Activated T-cell treated with anti-CD3 and anti-CD28 coated beads, Interleukin-2, amount 50 U/mL, for 72 hours (primary cell): Measurements from ENCODE around the gene HOXD9. TPM values are rescaled to one million over a fixed set of nuclear protein-coding genes. Genes with fewer than 3 reads are reported as not detected.

Experiments used
- ATAC-seq, 2 donors: fragments of 150-1000 bp; cut with Tn5 transposase; replicated peaks in 1 of 2; 2 replicates each; pipeline ENCODE4 v1.10.0; 2021; ENCODE audit warnings: moderate library complexity in 2 of 2, mild to moderate bottlenecking in 1 of 2
- DNase-seq, 2 donors: peaks; one replicate each; pipeline ENCODE4 v3.0.0; 2021 to 2022; ENCODE audit warnings: mixed read lengths in 1 of 2
- H3K27ac Mint-ChIP-seq: one replicate; pipeline ENCODE4 v1.8.0; 2022; ENCODE audit warnings: mild to moderate bottlenecking, moderate library complexity, mixed read lengths
- H3K27me3 Mint-ChIP-seq: one replicate; pipeline ENCODE4 v1.8.0; 2022; ENCODE audit warnings: low read depth, mixed read lengths
- H3K36me3 Mint-ChIP-seq, 2 donors: one replicate each; pipeline ENCODE4 v1.8.0; 2022; ENCODE audit warnings: mixed read lengths in 2 of 2, mild to moderate bottlenecking in 1 of 2; ENCODE audit not compliant: insufficient read depth in 2 of 2
- H3K4me1 Mint-ChIP-seq: one replicate; pipeline ENCODE4 v1.8.0; 2022; ENCODE audit warnings: low read depth, mixed read lengths
- H3K4me3 Mint-ChIP-seq, 2 donors: one replicate each; pipeline ENCODE4 v1.8.0; 2022; ENCODE audit warnings: mild to moderate bottlenecking in 2 of 2, mixed read lengths in 2 of 2, moderate library complexity in 2 of 2
- H3K9me3 Mint-ChIP-seq, 2 donors: one replicate each; pipeline ENCODE4 v1.8.0; 2022; ENCODE audit warnings: mixed read lengths in 2 of 2
- total RNA-seq, 2 donors: library from RNA; stranded (reverse); gene quantifications; one replicate each; pipeline ENCODE4 v1.2.3, GENCODE V29; 2022

Gene HOXD9
- total RNA-seq, 2 donors from 2014 or later, result not detected

- Mint-ChIP-seq H3K36me3 (peaks cover 0 to 5% of the 10 kb centered on the region in 2 donors), H3K27ac (no peak overlapping the region), H3K4me1 (peaks cover 30% of the 10 kb centered on the region), H3K27me3 (peaks cover 92% of the 10 kb centered on the region), H3K4me3 (no peak overlapping the region), H3K9me3 (no peaks in the 10 kb centered on the region)
- DNase-seq (no peak), ATAC-seq (no peak)
These were observed 47.2 kb downstream of the HOXD9 start for GRCh38 chr2:176169711-176170110.

DNA sequence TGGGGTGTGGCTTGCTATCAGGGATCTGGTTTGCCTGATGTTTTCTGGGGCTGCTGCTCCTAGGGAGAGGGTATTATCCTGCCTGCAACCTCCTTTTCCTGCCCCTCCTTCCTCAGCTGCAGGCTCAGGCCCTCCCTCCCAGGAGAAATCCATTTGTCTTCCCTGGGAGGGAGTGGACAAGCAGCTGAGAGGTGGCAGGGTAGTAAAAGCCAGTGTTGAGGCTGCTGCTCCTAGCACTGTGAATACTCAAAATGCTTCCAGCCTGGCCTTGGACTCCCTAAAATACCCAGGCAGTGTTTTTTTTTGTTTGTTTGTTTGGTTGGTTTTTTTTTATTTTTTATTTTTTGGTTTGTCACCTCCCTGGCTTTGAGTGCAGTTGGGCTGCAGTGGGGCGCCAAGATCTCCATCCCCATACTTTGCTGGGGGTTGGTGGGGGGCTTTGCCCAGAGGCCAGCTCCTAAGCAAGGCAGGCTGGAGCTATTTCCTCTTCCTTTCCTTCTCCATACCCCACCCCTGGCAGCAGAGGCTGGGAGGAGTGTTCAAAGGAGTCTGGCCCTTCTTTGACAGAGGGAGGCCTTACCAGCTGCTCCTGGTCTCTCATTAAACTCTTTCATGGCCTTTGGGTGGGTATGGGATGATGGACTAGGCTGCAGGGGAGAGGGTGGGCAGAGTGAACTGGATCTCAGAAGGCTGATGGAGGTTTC is 48.2 kb downstream of the HOXD9 start:
- Mint-ChIP-seq H3K4me1 (peaks cover 35% of the 10 kb centered on the region), H3K36me3 (peaks cover 0 to 5% of the 10 kb centered on the region in 2 donors), H3K9me3 (no peaks in the 10 kb centered on the region), H3K27me3 (peaks cover 92% of the 10 kb centered on the region), H3K27ac (no peak overlapping the region), H3K4me3 (no peak overlapping the region)
- no peak for ATAC-seq
- DNase-seq, result no peak

GRCh38 chr2:176171351-176172006 is 49.0 kb downstream of the HOXD9 start:
- no peak overlapping the region for H3K27ac Mint-ChIP-seq
- peaks cover 0 to 5% of the 10 kb centered on the region in 2 donors for H3K36me3 Mint-ChIP-seq
- DNase-seq (no peak), ATAC-seq (peak in 1 of 2 donors; percentile 20)
- peaks cover 35% of the 10 kb centered on the region for H3K4me1 Mint-ChIP-seq
- H3K4me3 Mint-ChIP-seq, result peak overlapping the region in 1 of 2 donors; percentile 8
- no peaks in the 10 kb centered on the region for H3K9me3 Mint-ChIP-seq
- H3K27me3 Mint-ChIP-seq, result peaks cover 92% of the 10 kb centered on the region

GRCh38 chr2:176172007-176172894 is 49.7 kb downstream of the HOXD9 start:
- DNase-seq (no peak), ATAC-seq (no peak)
- peak overlapping the region; percentile 30 for H3K27ac Mint-ChIP-seq
- H3K9me3 Mint-ChIP-seq, result no peaks in the 10 kb centered on the region
- H3K4me1 Mint-ChIP-seq, result peaks cover 35% of the 10 kb centered on the region
- peaks cover 92% of the 10 kb centered on the region for H3K27me3 Mint-ChIP-seq
- H3K4me3 Mint-ChIP-seq, result peak overlapping the region in 1 of 2 donors; percentile 60
- peaks cover 0 to 5% of the 10 kb centered on the region in 2 donors for H3K36me3 Mint-ChIP-seq

DNA sequence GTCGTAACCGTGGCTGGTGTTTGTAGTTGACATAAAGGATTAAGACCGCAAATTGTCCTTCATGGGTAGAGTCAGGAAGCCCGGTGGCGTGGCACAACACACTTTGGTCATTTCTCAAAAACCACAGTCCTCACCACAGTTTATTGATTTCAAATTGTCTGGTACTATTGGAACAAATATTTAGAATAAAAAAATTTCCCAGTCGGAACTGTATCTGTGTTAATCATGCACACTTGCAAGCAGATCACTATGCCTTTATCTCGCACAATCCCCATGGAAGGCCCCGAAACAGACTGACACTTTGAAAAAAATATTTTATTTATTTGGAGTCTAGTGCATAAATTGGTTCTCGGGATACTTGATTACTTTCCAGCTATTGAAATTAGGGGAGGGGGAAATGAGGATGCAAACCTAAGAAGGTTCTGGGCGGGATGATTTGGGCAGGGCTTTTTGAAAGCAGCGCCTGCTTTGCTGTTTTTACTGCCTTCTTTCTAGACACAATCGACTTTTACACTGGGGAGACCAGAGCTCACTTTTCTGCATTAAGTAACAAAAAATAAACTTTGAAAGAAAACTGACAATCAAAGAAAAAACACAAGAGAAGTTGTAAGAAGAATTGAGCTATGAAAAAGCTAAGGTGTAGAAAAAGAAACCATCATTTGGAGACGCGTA is 50.5 kb downstream of the HOXD9 start:
- H3K9me3 Mint-ChIP-seq, result no peaks in the 10 kb centered on the region
- peaks cover 0 to 5% of the 10 kb centered on the region in 2 donors for H3K36me3 Mint-ChIP-seq
- DNase-seq (no peak), ATAC-seq (no peak)
- H3K27me3 Mint-ChIP-seq, result peaks cover 91% of the 10 kb centered on the region
- peak overlapping the region in 1 of 2 donors; percentile 15 for H3K4me3 Mint-ChIP-seq
- H3K4me1 Mint-ChIP-seq, result peaks cover 35% of the 10 kb centered on the region
- H3K27ac Mint-ChIP-seq, result no peak overlapping the region

- ATAC-seq (no peak), DNase-seq (no peak)
- Mint-ChIP-seq H3K4me1 (peaks cover 35% of the 10 kb centered on the region), H3K27ac (peak overlapping the region; percentile 15), H3K9me3 (no peaks in the 10 kb centered on the region), H3K4me3 (peak overlapping the region in 1 of 2 donors; percentile 74), H3K27me3 (peaks cover 86% of the 10 kb centered on the region), H3K36me3 (peaks cover 0 to 5% of the 10 kb centered on the region in 2 donors)
These were observed 51.3 kb downstream of the HOXD9 start for GRCh38 chr2:176173567-176174381.

DNA sequence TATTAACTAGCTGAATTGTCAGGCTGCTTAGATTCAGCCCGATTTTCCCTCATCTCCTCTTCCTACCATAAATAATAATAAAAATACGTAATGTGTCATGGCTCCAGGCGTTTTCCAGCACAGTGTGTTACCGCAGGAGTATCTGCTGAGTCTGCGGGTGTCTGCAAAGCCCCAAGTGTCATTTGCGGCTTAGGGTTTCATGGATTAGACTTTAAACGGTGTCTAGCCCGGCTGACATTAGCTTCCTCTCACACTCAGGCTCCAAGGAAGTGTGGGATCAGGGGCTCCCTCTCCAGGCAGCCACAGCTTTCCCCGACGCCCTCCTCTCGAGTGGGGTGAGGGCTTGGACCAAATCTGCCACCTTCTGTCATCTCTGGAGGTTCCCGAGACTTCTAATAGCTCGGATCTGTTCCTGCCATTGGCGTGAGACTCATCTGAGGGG is 51.9 kb downstream of the HOXD9 start:
- Mint-ChIP-seq H3K36me3 (peaks cover 0 to 5% of the 10 kb centered on the region in 2 donors), H3K9me3 (no peaks in the 10 kb centered on the region), H3K27me3 (peaks cover 88% of the 10 kb centered on the region), H3K27ac (no peak overlapping the region), H3K4me1 (peaks cover 35% of the 10 kb centered on the region), H3K4me3 (peak overlapping the region in 1 of 2 donors; percentile 74)
- ATAC-seq, result no peak
- DNase-seq, result no peak

Other genes starting within 250 kb of the HOXD9 start
- gene LNPK, start 120.5 kb upstream of the HOXD9 start, total RNA-seq, result 10 to 100 TPM; 26.5 to 29.6 TPM
- gene EVX2, start 38.8 kb upstream of the HOXD9 start, total RNA-seq, result not detected
- not detected for gene HOXD13, start 30.0 kb upstream of the HOXD9 start, total RNA-seq
- not detected for gene HOXD12, start 22.9 kb upstream of the HOXD9 start, total RNA-seq
- not detected for gene HOXD11, start 15.4 kb upstream of the HOXD9 start, total RNA-seq
- gene HOXD10, start 5.9 kb upstream of the HOXD9 start, total RNA-seq, result not detected
- not detected for gene HOXD8, start 7.0 kb downstream of the HOXD9 start, total RNA-seq
- not detected for gene HOXD4, start 28.8 kb downstream of the HOXD9 start, total RNA-seq
- gene HOXD3, start 34.6 kb downstream of the HOXD9 start, total RNA-seq, result not detected
- gene HOXD1, start 65.9 kb downstream of the HOXD9 start, total RNA-seq, result not detected
- 10 to 100 TPM; 20.6 to 26.7 TPM for gene MTX2, start 146.7 kb downstream of the HOXD9 start, total RNA-seq